HG03520 (cell line): ENCODE data around the gene METAP1D.

Experiments
- ATAC-seq: cut with Tn5 transposase; IDR thresholded peaks from one replicate; pipeline ENCODE4 v1.9.1; 2021; ENCODE audit warnings: mild to moderate bottlenecking, moderate library complexity; ENCODE audit not compliant: unreplicated experiment

The METAP1D gene

GRCh38 chr2:172079416-172079815 is 79.7 kb downstream of the METAP1D start:
- no peak for ATAC-seq

- ATAC-seq, result no peak
Observed at GRCh38 chr2:172079838-172080640, 80.3 kb downstream of the METAP1D start.

GRCh38 chr2:172080641-172081220 is 81.0 kb downstream of the METAP1D start:
- ATAC-seq, result no peak

- no peak for ATAC-seq
Observed at GRCh38 chr2:172081221-172082022, 81.7 kb downstream of the METAP1D start.

- ATAC-seq, result no peak
Observed at GRCh38 chr2:172082105-172082943, 82.6 kb downstream of the METAP1D start.

- ATAC-seq, result no peak
Observed at GRCh38 chr2:172082944-172083627, 83.3 kb downstream of the METAP1D start.

- no peak for ATAC-seq
Observed at GRCh38 chr2:172083628-172084394, 84.1 kb downstream of the METAP1D start.

GRCh38 chr2:172084395-172084644 is 84.6 kb downstream of the METAP1D start:
- ATAC-seq, result no peak

- peak; percentile 85 for ATAC-seq
Observed at GRCh38 chr2:172084645-172085459, 85.1 kb downstream of the METAP1D start.

GRCh38 chr2:172085460-172086159 is 85.9 kb downstream of the METAP1D start, which contains the start of gene DLX1:
Gene DLX1, plus strand, starts transcription at chr2:172085507. Its CDS starts 171 bp downstream, at chr2:172085678.
- ATAC-seq, result no peak

- no peak for ATAC-seq
Observed at GRCh38 chr2:172086241-172087206, 86.8 kb downstream of the METAP1D start.

GRCh38 chr2:172087207-172087779 is 87.5 kb downstream of the METAP1D start:
- ATAC-seq, result no peak

GRCh38 chr2:172087780-172088244 is 88.1 kb downstream of the METAP1D start:
- ATAC-seq, result no peak

- no peak for ATAC-seq
Observed at GRCh38 chr2:172088245-172089004, 88.7 kb downstream of the METAP1D start.

- no peak for ATAC-seq
Observed at GRCh38 chr2:172089005-172089504, 89.3 kb downstream of the METAP1D start.

- no peak for ATAC-seq
Observed at GRCh38 chr2:172089633-172090032, 89.9 kb downstream of the METAP1D start.
